GM18502 (cell line): ENCODE data around the gene NHSL1.

Experiments
- ATAC-seq: cut with Tn5 transposase; IDR thresholded peaks from one replicate; pipeline ENCODE4 v1.9.1; 2021; ENCODE audit warnings: mild to moderate bottlenecking; ENCODE audit not compliant: unreplicated experiment, poor library complexity

The NHSL1 gene

DNA sequence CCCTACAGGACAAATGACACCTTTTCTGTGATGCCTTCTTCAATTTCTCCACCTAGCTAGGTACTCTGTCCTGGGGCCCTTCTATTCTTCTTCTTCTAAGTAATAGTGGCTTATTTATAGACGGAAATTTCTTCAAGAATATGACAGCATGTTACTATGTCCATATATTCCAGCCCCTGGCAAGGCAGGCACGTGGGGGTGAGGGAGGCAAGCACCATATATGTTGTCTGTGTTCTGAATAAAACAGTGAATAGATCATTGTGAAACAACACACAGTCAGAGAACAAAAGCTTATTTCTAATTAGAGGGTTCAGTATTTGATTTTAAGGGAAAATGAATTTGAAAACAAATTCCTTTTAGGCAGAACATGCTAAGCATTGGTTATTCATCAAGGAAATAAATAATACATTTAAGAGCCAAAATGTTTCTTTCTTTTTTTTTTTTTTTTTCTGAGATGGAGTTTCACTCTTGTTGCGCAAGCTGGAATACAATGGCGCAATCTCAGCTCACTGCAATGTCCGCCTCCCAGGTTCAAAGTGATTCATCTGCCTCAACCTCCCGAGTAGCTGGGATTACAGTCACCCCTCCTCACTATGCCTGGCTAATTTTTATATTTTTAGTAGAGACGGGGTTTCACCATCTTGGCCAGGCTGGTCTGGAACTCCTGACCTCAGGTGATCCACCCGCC is 89.1 kb downstream of the NHSL1 start:
- ATAC-seq: no peak

DNA sequence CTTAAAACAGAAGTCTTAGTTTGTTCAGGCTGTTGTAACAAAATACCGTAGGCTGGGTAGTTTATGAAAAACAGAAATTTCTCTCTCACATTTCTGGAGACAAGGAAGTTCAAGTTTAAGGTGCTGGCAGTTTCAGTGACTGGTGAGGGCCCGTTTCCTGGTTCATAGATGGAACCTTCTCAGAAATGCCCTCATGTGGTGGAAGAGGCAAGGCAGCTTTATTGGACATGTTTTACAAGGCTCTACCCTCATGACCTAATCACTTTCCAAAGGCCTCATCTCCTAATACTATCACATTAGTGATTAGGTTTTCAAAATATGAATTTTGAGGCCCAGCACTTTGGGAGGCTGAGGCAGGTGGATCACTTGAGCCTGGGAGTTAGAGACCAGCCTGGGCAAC is 92.9 kb downstream of the NHSL1 start:
- ATAC-seq: no peak

DNA sequence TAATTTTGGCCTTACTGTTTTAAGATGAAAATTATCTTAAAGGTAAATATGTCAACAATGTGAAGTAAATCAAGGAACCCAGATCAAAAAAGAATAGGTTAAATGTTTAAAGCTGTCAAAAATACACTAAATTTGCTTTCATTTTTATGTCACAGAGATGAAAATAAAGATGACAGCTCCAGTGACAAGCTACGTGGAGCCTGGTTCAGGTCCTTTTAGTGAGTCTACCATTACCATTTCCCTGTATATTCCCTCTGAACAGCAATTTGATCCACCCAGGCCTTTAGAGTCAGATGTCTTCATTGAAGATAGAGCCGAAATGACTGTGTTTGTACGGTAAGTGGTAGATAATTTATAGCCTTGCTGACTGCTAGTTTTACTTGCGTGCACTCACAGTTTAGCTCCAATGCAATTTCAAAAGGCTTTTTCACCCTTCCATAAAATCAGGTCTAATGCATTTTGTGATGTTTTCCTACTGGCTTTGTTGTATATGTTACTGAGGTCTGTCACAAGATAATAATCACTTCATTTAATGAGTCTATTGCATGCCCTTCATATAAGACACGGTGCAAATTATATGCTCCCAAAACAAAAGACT is 93.4 kb downstream of the NHSL1 start:
- ATAC-seq: no peak

DNA sequence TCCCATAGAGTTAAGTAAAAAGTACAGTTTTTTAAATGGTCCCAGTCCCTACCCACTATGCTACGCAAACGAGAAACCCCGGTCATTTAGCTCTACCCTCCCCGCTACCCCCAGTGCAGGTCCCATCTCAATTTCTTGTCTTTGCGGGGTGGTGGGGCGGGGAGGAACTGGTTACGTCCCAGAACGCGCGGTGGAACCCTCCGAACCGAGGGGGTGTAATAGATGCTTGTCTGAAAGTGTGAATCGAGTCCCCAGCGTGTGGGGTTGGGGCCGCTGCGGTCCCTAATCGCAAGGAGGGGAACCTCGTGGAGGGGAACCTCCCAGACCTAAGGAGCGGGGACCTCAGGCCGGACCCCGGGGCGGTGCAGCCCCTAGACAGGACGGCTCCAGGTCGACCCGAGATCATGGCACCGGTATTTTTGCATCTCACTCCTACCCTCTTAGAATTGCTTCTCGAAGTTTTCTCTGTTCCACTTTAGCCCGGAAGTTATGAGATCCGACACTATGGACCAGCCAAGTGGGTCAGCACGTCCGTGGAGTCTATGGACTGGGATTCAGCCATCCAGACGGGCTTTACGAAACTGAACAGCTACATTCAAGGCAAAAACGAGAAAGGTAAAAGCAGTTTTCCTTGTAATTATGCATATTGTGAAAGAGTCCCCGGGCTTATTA is 94.5 kb downstream of the NHSL1 start:
- peak; percentile 13 for ATAC-seq

DNA sequence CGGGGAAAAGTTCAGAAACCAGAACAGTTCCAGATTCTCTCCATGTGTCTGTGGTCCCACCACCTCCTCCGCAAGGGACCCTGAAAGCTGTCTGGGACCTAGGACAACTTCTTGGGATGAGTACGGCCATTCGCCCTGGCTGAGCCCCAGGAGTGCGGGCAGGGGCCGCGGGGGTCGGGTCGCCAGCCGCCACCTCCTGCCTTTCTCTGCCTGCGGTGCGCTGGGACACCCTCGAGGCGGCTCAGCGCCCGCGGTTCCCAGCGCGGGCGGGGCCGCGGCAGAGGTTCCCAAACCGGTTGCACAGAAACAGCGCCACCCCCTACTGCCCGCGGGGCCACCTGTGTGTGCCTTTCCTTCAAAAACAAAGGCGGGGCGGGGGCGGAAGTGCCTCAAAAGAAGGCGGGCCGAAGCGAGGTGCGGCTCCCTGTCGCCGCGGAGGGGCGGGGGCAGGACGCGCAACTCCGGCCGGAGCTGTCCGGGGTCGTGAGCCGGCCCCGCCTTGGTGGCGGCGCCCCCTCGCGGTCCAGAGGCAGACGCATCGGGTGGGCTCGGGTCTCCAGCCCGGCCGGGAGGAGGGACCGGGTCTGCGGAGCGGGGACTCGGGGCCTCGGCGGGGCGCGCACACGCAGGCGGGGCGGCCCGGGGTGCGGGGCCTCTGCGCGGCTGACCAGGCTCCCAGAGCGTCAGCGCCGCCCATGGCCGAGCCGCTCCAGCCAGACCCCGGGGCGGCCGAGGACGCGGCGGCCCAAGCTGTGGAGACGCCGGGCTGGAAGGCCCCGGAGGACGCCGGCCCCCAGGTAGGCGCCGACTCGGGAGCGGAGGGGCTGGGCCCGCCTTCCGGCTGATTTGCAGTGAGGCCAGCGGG is 95.3 kb downstream of the NHSL1 start, which contains the start of gene HEBP2:
HEBP2 (plus strand) TSS at position 423 of the 865 bp plus-strand sequence; CDS start at position 696, 273 bp downstream.
- peak; percentile 93 for ATAC-seq

DNA sequence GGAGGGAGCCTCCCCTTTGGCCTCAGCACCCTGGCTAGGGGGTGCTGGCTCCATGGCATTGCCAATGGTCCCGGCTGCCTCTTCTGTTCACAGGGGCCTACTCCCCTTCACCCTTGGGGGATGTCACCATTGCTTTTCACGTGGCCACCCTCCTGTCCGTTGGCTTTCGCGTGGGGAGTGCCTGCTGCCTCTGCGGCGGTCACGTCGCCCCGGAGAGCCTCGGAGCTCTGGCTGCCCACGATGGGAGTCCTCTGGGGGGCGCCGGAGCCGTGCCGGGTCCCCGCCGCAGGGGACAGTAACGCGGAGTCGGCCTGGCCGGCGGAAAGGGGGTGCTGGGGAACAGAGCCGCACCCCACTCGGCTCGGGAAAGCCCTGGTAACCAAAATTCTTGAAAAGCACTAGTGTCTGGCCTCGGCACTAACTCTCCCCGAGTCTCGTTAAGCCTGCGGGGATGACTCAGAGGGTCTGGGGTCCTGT is 95.9 kb downstream of the NHSL1 start:
- ATAC-seq: peak; percentile 22

DNA sequence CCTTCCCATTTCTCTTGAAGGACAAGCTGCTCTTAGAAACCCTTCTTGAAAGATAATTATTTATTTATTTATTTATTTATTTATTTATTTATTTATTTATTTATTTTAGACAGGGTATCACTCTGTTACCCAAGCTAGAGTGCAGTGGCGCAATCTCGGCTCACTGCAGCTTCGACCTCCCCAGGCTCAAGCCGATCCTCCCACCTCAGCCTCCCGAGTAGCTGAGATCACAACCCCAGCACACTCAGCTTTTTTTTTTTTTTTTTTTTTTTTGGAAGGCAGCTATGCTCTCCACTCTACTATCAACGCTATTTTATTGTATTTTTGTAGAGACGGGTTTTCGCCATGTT is 96.5 kb downstream of the NHSL1 start:
- ATAC-seq: no peak

DNA sequence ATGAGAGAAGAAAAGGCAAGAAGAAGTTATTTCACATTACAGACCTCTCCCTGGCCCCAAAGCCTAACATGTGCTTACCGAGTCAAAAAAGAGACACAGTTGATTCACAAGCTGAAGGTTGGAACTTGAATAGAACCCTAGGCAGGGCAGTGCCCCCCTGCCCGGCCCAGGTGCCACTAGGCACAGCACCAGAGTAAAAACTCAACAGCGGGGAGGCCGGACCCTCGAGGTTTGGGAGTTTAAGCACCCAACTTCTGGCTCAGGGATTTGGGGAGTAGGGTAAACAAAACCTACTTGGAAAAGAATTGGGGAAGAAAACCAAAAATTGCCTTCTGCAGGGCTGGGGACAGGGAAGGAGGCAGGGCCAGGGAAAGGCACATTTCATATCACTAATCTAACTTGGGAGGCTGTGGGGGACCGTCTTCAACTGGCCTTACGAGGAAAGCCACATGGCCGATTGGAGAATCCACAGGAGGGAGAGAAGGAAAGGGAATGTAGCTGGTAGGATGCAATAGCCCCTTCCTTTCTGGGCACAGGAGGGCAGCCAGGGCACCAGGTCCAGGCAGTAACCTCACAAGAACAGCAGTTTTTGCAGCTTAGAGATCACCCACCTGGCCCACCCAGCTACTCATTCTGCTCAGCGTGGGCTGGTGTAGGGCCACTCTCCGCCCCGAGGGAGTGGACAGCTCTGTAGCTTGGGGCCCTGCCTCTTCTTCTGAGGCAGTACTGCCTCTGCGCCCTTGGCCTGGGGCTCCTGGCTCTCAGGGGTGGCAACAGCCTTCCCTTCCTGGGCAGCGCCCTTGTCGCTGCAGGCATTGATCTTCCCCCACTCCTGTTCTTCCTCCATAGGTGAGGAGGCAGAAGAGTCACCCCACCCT is 97.1 kb downstream of the NHSL1 start:
- ATAC-seq: no peak

DNA sequence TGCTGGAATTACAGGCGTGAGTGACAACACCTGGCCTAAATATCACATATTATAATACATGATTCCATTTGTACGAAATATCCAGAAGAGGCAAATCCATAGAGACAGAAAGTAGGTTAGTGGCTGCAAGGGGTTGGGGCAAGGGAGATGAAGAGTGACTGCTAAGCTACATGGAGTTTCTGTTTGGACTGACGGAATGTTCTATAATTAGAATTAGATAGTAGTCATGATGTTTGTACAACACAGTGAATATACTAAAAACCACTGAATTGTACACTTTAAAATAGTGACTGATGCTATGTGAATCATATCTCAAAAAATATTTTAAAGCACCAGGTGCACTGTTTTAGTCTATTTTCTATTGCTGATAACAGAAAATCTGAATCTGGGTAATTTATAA is 99.0 kb downstream of the NHSL1 start:
- ATAC-seq: no peak

DNA sequence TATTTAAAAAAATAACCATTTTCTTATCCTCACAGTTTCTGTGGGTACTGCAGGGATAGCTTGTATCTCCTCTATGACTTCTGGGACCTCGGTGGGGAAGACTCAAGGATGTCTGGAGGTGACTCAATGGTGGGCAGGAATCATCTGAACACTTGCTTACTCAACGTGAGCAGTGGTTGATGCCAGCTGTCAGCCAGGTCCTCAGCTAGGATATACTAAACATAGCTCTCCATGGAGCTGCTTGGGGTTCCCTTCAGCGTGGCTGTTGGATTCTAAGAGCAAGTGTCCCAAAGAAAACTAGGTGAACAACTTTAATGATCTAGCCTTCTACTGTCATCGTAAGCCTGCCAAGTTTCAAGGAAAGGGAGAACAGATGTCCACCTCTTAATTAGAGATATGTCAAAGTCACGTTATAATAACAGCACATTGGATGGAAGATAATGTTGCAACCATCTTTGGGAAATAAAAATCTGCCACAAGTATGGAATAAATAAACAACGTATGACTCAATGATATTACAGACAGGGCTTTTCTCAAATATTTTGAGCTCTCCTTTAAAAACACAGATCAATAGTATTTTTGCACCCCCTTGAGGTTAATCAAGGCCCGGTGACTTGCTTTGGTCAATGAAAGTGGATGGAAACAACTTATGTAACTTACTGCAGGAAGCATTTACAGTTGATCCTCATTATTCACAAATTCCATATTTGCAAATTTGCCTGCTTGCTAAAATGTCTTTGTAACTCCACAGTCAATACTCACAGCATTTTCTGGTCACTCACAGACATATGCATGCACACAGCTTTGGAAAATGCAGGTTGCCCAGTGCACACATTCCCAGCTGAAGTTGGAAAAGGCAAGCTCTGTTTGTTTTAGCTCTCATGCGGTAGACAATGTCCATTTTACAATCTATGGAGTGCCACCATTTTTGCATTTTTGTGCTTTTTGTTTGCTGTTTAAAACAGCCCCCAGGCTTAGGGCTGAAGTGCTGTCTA is 101.9 kb downstream of the NHSL1 start:
- ATAC-seq: no peak

DNA sequence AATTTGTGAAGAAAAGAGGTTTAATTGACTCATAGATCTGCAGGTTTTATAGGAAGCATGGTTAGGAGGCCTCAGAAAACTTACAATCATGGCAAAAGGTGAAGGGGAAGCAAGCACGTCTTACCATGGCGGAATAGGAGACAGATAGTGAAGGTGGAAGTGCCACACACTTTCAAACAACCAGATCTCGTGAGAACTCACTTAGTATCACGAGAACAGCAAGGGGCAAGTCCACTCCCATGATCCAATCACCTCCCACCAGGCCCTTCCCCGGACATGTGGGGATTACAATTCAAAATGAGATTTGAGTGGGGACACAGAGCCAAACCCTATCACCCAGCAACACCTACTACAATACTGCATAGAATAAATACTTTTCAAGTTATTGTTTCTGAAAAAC is 102.6 kb downstream of the NHSL1 start:
- no peak for ATAC-seq

DNA sequence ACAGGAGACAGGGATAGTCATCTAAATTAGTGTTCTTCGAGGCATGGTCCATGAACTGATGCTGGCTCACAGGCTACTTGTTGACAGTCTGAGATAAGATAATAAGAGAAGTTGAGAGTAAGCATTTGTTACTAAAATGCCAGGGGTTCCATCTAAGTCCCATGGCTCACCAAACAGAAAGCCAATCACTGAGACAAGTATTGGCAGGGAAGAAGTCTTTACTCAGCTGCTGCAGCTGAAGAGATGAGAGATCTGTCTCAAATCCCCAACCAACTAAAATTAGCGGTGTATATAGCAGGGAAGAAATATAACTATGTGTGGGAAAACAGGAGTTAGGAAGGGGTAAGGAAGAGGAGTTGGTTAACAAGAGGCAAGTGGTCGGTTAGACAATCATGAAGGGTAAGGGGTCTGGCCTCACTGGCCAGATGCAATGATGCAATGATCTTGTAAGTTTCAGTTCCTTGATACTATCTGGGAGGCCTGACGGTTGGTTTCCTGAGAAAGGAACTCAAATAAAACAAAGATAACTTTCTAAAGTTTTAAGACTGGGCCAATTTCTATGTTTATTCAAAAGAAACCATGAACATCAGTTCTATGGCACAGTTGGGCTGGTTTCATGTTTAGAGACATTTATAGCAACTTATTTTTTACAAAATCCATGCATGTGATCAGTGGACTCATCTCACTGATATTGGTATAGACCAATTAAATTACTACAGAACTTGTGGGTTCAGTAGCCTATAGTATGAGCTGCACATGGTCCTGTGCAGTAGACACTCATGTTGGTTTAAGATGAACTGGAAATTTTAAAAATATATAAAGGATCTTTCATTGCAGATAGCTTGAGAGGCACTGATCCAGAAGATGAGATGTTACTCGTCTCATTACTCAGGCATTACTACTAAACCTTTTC is 105.2 kb downstream of the NHSL1 start:
- ATAC-seq: no peak

DNA sequence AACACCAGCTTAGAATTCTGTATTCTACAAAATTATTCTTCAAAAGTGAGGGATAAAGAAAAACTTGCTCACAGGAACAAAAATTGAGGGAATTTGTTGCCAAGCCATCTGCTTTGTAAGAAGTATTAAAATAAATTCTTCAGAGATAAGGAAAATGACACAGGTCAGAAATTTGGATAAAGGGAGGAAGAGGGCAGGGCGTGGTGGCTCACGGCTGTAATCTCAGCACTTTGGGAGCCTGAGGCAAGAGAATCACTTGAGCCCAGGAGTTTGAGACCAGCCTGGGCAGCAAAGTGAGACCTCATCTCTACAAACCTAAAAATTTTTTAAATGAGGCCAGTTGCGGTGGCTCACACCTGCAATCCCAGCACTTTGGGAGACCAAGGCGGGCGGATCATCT is 109.7 kb downstream of the NHSL1 start:
- ATAC-seq: no peak

DNA sequence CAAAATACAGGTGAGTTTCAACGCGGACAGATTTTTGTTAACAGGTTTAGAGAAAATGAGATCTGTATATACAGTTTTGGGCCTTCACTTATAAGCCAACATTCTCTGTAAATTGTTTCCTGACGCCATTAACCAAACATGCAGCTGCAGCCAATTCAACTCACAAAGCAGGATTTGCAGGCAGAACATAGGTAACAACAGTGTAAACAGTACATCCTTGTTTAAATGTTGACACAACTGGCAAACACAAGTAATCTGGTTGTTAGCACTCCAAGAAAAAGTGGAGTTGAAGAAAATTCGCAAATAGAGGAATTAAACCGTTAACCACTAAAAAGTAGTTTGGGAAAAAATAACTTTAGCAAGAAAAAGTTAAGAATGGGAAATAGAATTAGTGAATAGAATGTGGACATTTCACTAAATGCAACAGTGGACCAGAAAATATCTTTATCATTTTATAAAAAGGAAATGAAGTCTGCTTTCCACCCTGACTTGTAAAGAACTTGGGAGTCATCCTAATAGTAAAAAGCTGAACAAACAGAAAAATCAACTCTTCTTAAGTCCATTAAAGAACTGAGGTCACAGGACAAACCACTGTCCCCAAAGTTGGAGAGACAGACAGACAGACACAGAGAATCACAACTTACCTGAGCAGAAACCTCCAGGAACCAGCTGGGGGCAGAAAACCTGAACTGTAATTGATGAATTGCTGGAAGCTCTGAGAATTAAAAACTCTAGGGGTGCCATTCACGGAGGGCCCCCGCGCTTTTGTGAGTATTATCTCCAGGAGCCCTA is 111.5 kb downstream of the NHSL1 start:
- no peak for ATAC-seq

DNA sequence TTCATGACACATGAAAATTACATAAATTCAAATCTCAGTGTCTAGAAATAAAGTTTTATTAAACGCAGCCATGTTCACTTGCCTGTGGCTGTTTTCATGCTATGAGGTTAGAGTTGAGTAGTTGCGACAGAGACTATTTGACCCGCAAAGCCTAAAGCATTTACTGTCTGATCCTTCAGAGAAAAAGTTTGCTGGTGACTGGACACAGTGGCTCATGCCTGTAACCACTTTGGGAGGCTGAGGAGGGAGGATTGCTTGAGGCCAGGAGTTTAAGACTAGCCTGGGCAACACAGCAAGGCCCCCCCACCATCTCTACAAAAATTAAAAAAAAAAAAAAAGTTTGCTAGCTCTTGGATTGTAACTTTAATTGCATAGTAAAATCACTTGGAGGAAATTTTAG is 112.4 kb downstream of the NHSL1 start:
- ATAC-seq: no peak

DNA sequence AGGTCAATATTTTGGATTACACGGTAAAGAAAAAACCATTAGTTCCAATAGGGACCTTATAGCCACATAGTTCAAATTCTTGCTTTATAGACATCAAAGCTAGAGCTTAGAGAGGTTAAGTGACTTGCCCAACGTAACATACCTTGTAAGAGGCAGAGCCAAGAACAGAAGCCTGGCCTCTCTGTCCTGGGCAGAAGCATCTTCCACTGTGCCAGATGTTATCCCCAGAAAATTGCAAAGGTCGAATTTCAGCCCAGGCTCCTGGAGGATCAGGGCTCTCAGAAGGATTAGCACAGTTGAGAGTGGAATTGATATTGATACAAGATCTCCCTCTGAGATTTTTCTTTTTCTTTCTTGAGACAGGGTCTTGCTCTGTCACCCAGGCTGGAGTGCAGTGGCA is 115.5 kb downstream of the NHSL1 start:
- ATAC-seq: no peak
